ES-I3 (cell line): ENCODE results near the gene DIDO1.
"Not testable (repeated sequence)": the region's sequence is repeated elsewhere in the genome, so short reads cannot be mapped to it uniquely, and the experiment has no call there.

Source experiments
- H3K36me3 ChIP-seq: 2 replicates; pipeline ENCODE4 v1.6.1; 2013; ENCODE audit warnings: mild to moderate bottlenecking, low read length, control low read depth, moderate library complexity; ENCODE audit not compliant: insufficient read depth
- H3K4me1 ChIP-seq: 2 replicates; pipeline ENCODE4 v1.6.1; 2013; ENCODE audit warnings: mild to moderate bottlenecking, control low read depth, low read length; ENCODE audit not compliant: insufficient read depth
- H3K9ac ChIP-seq: 2 replicates; pipeline ENCODE4 v1.6.1; 2013; ENCODE audit warnings: low read depth, mild to moderate bottlenecking, low read length, moderate library complexity
- H3K9me3 ChIP-seq: 2 replicates; pipeline ENCODE4 v1.6.1; 2013; ENCODE audit warnings: mild to moderate bottlenecking, low read length, moderate library complexity; ENCODE audit not compliant: control insufficient read depth, insufficient read depth

The DIDO1 gene

DNA sequence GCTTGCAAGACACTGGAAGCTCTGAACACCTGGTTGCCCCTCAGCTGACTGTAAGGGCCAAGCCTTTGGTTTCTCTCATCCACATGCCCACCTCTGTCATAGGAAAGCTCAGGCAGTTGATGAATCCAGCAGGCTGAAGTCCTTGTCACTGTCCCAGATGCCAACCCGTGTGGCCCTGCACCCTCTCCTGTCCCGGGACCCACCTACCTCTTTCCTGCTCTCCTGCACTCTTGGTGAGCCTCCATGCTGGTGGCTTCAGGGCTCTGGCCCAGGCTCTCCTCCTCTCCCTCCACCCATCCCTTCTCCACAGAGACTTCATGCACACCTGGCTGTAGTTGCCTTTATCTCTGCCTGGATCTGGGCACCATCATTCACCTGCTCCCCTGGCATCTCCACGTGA lies 7.7 kb upstream of the DIDO1 start:
- no peak overlapping the region for H3K9ac ChIP-seq
- H3K36me3 ChIP-seq: peaks cover 27% of the 10 kb centered on the region
- H3K9me3 ChIP-seq: no peaks in the 10 kb centered on the region
- peaks cover 44% of the 10 kb centered on the region for H3K4me1 ChIP-seq

GRCh38 chr20:62931464-62931863 lies 5.2 kb upstream of the DIDO1 start:
- H3K36me3 ChIP-seq: peaks cover 27% of the 10 kb centered on the region
- H3K9ac ChIP-seq: no peak overlapping the region
- H3K4me1 ChIP-seq: peaks cover 57% of the 10 kb centered on the region
- H3K9me3 ChIP-seq: no peaks in the 10 kb centered on the region

DNA sequence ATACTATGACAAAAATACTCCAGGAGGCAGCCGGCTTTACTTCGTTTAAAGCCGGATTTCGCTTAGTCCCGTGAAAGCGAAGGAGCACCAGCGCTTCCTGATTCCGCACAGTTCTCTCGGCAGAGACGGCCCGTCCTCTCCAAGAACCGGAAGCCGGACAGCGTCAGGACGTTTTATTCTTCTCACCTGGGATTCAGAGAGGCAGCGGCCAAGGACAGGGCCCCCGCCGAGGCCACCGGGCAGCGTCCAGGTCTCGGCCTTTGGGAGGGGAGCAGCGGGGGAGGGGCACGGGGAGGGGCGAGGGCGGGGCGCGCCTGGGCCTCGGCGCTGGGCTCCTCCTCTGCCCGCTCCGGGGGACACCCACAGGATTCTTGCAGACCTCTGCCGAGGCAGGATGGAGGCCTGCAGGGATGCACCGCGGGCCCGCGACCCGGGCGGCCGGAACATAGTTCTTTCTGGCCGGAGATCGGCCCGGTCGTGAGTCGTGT lies 2.8 kb upstream of the DIDO1 start:
- Histone ChIP-seq H3K9me3 (no peaks in the 10 kb centered on the region), H3K4me1 (peaks cover 40% of the 10 kb centered on the region), H3K9ac (peak overlapping the region; percentile 92), H3K36me3 (peaks cover 12% of the 10 kb centered on the region)

GRCh38 chr20:62928246-62928939 lies 2.1 kb upstream of the DIDO1 start:
- no peaks in the 10 kb centered on the region for H3K9me3 ChIP-seq
- H3K9ac ChIP-seq: peak overlapping the region; percentile 92
- H3K4me1 ChIP-seq: peaks cover 44% of the 10 kb centered on the region
- peaks cover 7% of the 10 kb centered on the region for H3K36me3 ChIP-seq

- peaks cover 2% of the 10 kb centered on the region; the same call in 1 of the 2 replicates for H3K36me3 ChIP-seq
- H3K9ac ChIP-seq: peak overlapping the region; percentile 92
- peaks cover 48% of the 10 kb centered on the region for H3K4me1 ChIP-seq
- no peaks in the 10 kb centered on the region for H3K9me3 ChIP-seq
Observed at GRCh38 chr20:62927128-62927705, 912 bp upstream of the DIDO1 start.

GRCh38 chr20:62925420-62926228 lies 681 bp downstream of the DIDO1 start:
- Histone ChIP-seq H3K4me1 (peaks cover 38% of the 10 kb centered on the region), H3K9ac (peak overlapping the region; percentile 92)

DNA sequence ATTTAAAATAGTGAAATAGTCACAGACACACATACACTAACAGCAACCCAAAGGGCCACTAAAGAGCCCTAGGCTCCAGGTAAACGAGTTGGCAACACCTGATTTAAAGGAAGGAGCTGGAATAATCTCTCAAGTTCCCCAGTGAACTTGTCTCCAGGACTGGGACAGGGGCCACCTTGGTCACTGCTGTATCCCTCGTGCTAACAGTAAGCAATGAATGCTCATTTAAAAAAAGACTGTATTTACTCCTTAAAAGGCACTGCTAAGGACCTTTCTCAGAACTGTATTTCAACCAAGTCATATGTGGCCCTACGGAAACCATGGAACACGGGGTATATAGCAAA lies 1.3 kb downstream of the DIDO1 start:
- no peaks in the 10 kb centered on the region for H3K36me3 ChIP-seq
- peaks cover 38% of the 10 kb centered on the region for H3K4me1 ChIP-seq
- peak overlapping the region; percentile 92 for H3K9ac ChIP-seq
- H3K9me3 ChIP-seq: no peaks in the 10 kb centered on the region

More at GRCh38 chr20:62925420-62926228, 681 bp downstream of the DIDO1 start:
- no peaks in the 10 kb centered on the region for H3K9me3 ChIP-seq
- no peaks in the 10 kb centered on the region for H3K36me3 ChIP-seq

- no peaks in the 10 kb centered on the region for H3K9me3 ChIP-seq
- peak overlapping the region; percentile 92 for H3K9ac ChIP-seq
- no peaks in the 10 kb centered on the region for H3K36me3 ChIP-seq
- peaks cover 39% of the 10 kb centered on the region for H3K4me1 ChIP-seq
Observed at GRCh38 chr20:62924442-62925075, 1.7 kb downstream of the DIDO1 start.

GRCh38 chr20:62923669-62924441 lies 2.5 kb downstream of the DIDO1 start:
- Histone ChIP-seq H3K9ac (peak overlapping the region; percentile 92), H3K36me3 (no peaks in the 10 kb centered on the region), H3K9me3 (no peaks in the 10 kb centered on the region), H3K4me1 (peaks cover 43% of the 10 kb centered on the region)

DNA sequence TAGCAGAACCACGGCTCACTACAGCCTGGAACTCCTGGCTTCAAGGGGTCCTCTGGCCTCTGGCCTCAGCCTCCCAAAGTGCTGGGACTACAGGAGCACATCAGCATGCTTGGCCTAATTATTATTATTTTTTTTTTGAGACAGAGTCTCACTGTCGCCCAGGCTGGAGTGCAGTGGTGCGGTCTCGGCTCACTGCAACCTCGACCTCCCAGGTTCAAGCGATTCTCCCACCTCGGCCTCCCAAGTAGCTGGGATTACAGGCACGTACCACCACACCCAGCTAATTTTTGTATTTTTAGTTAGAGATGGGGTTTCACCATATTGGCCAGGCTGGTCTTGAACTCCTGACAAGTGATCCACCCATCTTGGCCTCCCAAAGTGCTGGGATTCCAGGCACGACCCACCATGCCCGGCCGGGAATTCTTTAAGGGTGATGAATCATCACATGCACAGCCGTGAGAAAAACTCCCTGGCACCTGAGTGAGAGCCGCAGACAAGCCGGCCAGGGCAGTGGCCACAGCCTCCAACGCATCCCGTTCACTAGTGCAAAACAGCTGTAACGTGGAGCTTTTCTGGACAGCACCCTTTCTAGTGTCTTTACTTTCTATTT lies 3.1 kb downstream of the DIDO1 start:
- H3K9me3 ChIP-seq, H3K9ac ChIP-seq, H3K36me3 ChIP-seq: not testable (repeated sequence)
- peaks cover 46% of the 10 kb centered on the region for H3K4me1 ChIP-seq

DNA sequence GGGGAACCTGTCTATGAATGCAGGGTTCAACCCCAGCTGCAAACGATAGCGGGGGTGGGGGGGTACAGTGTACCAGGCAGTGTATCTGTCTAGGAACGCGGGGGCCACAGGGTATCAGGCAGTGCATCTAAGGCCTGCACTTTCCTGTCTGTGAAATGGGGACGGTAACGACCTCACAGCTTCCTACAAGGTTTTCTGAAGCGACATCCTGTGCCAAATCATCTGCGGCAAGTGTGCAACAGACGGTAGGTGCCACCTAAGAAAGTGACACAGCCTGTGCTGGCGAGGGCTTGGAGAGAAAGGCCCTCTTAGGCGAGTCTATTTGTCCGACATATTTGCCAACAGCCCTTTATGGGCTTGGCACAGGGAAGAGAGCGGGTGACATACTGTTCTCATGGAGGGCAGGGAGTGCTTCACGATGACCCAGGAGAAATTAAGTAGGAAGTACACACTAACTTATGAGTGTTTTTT lies 3.8 kb downstream of the DIDO1 start:
- H3K9me3 ChIP-seq: no peaks in the 10 kb centered on the region
- H3K4me1 ChIP-seq: peaks cover 46% of the 10 kb centered on the region
- no peak overlapping the region for H3K9ac ChIP-seq
- no peaks in the 10 kb centered on the region for H3K36me3 ChIP-seq

- H3K36me3 ChIP-seq: no peaks in the 10 kb centered on the region
- H3K9me3 ChIP-seq: no peaks in the 10 kb centered on the region
- H3K4me1 ChIP-seq: peaks cover 55% of the 10 kb centered on the region
- H3K9ac ChIP-seq: no peak overlapping the region
Observed at GRCh38 chr20:62921119-62921687, 5.1 kb downstream of the DIDO1 start.

GRCh38 chr20:62920039-62920645 lies 6.2 kb downstream of the DIDO1 start:
- Histone ChIP-seq H3K36me3 (no peaks in the 10 kb centered on the region), H3K4me1 (peaks cover 61% of the 10 kb centered on the region), H3K9me3 (no peaks in the 10 kb centered on the region), H3K9ac (no peak overlapping the region)
